GM21423 (cell line): Measurements from ENCODE around the gene ZSWIM8.

Source experiments
- ATAC-seq: cut with Tn5 transposase; IDR thresholded peaks from one replicate; pipeline ENCODE4 v1.9.1; 2021; ENCODE audit warnings: mild to moderate bottlenecking, moderate library complexity; ENCODE audit not compliant: unreplicated experiment

The ZSWIM8 gene

DNA sequence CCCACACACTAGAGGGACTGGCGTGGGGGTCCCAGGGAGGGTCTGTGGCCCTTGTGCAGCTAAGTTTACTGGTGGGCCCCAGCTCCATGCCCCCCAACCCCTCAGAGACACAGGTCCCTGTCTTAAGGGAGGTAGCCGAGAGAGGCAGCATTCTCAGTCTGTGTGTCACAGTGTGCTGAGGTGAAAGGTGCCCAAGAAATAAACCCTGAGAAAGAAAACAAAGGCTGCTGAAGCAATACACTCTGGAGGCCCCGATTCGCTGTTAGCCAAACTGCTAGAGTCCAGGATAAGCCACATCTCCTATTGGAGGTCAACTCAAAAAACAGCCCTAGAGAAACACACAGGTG lies 54.6 kb downstream of the ZSWIM8 start:
- ATAC-seq = no peak

DNA sequence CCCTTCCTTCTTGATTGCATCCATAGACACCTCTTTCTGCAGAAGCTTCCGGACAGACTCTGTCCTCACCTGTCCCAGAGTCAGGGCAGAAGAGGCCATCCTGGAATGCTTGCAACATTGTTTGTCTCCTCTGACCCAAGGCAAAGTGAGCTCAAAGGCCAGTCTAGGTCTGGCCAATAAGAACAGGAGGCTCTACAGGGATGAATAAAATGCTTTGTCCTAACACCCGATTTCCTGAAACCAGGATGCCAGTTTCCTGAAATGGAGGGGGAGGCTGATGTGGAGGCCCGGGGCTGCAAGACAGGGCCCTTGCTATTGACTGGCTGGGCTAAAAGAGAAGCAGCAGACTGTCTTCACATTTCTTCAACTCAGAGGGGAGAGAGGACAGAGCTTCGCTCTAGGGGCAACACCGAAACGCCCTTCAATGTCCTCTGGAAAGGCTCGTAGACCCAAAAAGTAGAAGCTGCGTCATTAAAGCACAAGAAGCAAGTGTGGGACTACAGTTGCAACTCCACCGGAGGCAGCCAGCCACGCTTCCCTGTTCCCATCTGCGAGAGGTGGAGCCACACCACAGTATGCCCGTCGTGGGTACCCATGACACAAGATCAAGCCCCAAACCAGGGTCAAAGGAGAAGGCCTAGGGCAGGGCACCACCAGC lies 55.1 kb downstream of the ZSWIM8 start:
- no peak for ATAC-seq

DNA sequence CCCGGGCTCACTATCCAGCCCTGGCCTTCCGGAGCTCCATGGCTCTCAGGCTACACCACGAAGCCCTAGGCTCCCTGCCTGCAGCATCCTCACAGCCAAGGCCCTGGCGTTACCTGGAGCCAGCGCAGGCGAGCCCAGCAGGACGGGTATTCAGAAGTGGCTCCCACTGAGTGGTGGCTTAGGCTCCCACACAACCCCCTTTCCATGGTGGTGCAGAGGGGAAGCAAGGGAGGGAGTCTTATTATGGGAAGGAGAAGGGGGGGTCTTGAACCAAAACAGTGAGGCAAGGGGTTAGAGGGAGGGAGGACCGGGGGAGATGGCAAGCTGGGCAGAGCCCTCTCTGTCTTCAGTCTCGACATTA lies 55.6 kb downstream of the ZSWIM8 start:
- ATAC-seq = no peak

DNA sequence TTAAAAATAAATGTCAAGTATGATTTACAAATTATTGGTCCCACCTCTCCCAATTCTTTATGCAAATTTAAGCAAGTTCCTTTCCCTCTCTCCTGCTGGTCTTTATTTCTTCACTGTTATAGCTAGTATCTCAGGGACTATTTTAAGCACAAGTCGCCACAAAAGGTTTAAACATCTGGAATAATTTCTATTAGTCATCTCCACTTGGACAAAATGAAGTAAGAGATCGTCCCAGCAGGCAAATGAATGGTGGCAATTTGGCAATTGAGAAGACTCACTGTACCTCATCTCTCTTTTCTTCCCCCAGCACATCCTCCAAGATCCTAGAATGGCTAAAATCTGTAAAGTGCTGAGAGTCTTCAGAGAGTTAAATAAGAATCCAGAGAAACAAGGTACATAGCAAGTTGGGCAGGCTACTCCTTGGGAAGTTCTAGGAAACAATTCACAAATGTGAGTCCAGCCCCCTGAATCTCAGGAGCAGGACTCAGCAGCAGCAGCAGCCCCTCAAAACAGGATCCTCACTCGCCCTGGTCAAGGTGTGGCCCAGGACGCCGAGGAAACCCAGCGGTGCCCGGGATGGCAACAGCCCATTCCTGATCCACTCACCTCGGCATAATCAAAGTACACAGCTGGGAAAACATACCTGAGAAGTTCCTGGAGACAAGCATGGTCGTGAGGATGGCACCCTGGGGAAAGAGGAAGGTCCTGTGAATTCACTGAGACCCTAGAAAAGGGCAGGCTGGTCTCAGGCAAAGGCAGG lies 56.3 kb downstream of the ZSWIM8 start:
- no peak for ATAC-seq

DNA sequence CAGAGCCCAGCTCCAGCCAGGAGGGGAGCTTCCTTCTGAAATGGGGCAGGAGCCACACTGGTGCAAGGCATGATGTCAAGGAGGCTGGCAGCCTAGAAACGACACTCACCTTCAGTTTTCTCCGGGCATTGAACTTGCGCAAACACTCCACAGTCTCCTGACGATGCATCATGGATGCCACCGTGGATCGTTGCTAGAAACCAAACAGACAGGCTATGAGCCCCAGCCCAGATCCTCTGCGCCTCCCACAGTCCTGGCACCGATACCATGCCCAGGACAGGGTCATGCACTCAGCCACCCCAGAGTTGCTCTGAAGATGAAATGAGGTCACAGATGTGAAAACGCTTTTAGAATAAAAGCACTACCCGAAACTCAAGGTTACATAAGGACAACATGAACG lies 56.9 kb downstream of the ZSWIM8 start:
- no peak for ATAC-seq

DNA sequence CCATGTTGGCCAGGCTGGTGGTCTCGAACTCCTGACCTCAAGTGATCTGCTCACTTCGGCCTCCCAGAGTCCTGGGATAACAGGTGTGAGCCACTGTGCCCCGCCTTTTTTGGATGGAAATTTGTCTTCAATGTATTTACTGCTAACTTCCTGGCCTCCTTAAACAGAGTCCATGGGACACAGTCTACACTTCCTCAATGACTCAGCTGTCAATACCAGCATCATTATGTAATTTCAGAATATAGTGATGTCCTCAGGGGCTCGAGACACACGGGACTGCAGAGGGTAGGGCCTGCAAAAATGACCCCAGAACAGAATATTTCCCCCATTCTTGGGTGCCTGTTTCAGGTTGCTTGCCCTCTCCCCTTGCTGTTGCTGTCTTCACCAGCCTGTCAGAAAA lies 57.9 kb downstream of the ZSWIM8 start:
- no peak for ATAC-seq

DNA sequence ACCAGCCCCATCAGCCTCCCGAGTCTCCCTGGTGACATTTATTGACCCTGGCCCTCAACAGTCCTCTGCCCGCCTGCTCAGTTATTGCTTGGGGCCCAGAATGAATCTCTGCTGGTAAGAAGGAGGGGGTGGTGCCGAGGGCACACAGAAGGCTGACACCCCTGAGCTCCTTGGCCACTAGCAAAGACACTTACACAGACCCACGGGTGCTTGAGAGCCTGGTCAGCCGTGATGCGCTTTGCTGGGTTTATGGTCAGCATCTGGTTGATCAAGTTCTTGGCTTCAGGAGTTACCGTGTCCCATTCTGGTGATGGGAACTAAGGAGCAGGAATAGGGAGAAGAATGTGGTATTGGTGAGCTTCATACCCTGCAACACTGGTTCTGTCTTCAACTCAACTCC lies 61.6 kb downstream of the ZSWIM8 start:
- no peak for ATAC-seq

DNA sequence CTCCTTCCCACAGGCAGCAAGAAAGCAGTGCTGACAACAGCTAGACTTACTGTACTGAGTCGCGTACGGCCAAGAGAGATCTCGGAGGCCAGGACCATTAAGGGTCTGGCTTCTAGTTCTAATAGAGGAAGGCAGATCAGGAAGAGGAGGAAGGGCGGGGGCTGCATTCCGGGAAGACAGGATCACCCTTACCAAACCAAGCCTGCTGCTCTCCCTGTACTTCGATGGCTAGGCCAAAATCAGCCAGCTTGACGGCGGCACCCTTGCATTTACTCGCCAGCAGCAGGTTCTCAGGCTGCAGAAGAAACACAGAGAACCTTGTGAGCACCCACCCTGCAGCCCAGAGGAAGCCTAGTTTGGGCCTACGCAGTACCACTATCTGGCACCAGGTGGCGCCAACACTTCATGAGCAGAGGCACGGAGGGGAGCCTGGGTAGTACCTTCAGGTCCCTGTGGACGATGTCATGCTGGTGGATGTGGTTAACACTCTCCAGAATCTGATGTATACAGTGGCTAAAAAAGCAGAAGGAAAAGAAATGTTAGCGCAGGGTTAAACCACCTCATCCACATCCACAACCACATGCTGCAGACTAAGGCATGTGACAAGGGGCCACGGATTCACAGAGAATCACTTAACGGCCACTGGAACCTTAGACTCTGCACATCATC lies 63.5 kb downstream of the ZSWIM8 start:
- peak; percentile 94 for ATAC-seq

DNA sequence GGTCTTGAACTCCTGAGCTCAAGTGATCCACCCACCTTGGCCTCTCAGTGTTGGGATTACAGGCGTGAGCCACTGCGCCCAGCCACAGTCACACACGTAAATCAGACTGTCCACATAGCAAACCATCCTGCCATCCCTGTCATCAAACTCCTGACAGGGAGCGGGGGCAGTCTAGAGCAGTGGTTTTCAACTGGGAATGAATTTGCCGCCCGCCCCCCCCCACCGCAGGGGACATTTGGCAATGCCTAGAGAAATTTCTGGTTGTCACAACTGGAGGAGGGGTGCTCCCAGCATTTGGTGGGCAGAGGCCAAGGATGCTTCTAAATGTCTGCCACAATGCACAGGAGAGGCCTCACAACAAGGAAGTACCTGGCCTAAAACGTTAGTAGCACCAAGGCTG lies 64.8 kb downstream of the ZSWIM8 start:
- ATAC-seq = no peak

DNA sequence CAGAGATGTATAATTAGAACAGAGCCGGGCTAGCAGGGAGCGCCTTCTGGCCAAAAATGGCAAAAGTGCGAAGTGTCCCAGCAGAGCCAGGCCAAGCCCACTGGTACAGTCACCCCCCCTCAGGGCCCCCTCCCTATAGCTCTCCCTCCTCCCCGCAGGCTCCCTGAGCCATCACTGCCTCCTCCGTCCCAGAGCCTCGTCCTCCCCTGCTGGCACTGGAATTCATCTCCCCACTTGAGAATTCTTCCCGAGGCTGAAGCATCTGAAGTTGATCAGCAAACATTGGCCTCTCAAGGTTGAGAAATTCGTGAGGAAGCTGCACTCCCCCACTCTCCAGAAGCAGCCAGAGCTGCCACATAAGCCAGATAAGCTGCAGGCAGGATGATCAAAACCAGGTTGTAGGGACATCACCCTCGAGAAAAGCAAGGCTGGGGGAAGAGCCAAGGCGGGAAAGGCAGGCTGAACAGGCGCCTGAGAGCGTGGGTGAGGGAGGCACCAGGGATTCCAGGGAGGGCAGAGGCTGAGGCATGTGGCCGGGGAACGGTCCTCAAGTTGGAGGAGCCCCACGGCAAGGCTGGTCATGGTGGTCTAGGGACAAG lies 65.6 kb downstream of the ZSWIM8 start:
- ATAC-seq = no peak
